HCT116 (cell line): ENCODE measurements around the gene ZNF787. TPM values are rescaled to one million over a fixed set of nuclear protein-coding genes. Genes with fewer than 3 reads are reported as not detected.

Experiments used
- ATAC-seq: fragments of 200-7000 bp; cut with Tn5 transposase; 2 replicates; pipeline ENCODE4 v1.9.1; 2020; ENCODE audit warnings: mild to moderate bottlenecking, moderate library complexity
- BruUV-seq: library from RNA; stranded (reverse); fragments of 400-500 nt; replicated peaks from 2 replicates; lab custom pipeline; 2021; lab: Mats Ljungman, UMichigan
- CTCF ChIA-PET: fragments of 300-600 bp; sonication (Branson Sonifier 250); formaldehyde crosslinking; loops from one replicate; lab custom pipeline; 2021; ENCODE audit warnings: antibody characterized with exemption; lab: Charles Lee
- POLR2A ChIA-PET: fragments of 300-600, 350-600 bp; sonication (Branson Sonifier 250); formaldehyde crosslinking; loops from one replicate; lab custom pipeline; 2021; ENCODE audit warnings: antibody characterized with exemption; lab: Charles Lee
- RAD21 ChIA-PET, 2 experiments: fragments of 300-600 bp; sonication (Branson Sonifier 250); formaldehyde crosslinking; loops; one replicate each; lab custom pipeline; 2023; ENCODE audit warnings: low total read pairs in 2 of 2; ENCODE audit not compliant: uncharacterized antibody in 2 of 2, unreplicated experiment in 2 of 2, low non-redundant PET in 1 of 2; lab: Charles Lee
- DNase-seq: peaks from one replicate; pipeline ENCODE4 v3.0.0-alpha.2; 2010; ENCODE audit warnings: low read depth, low spot score
- H2AFZ ChIP-seq: fragments of 200-600 bp; shearing (Covaris generic), sonication (generic); 2 replicates; pipeline ENCODE4 v1.6.1; 2017; ENCODE audit warnings: low read depth, mixed run types, mixed read lengths, antibody characterized with exemption, low read length; ENCODE audit not compliant: poor library complexity, severe bottlenecking
- H3K27ac ChIP-seq: 2 replicates; pipeline ENCODE4 v1.5.1; 2012; ENCODE audit warnings: low read depth, low read length
- H3K27me3 ChIP-seq: fragments of 200-600 bp; sonication (generic); 2 replicates; pipeline ENCODE4 v1.6.1; 2016; ENCODE audit warnings: mixed run types, low read length, mixed read lengths; ENCODE audit not compliant: insufficient read depth
- H3K36me3 ChIP-seq, 2 experiments: fragments of 200-500 bp in 1 of 2; fragments of 200-600 bp in 1 of 2; sonication (Bioruptor generic) in 1 of 2; sonication (generic) in 1 of 2; 2 replicates each; pipeline versions ENCODE4 v1.5.1 to v1.6.1; 2014 to 2016; ENCODE audit warnings: low read length in 2 of 2, inconsistent platforms in 1 of 2, mixed read lengths in 1 of 2, mixed run types in 1 of 2; ENCODE audit not compliant: insufficient read depth in 2 of 2, control insufficient read depth in 1 of 2
- H3K4me1 ChIP-seq, 2 experiments: fragments of 200-600 bp in 1 of 2; sonication (generic) in 1 of 2; 2 replicates each; pipeline versions ENCODE4 v1.5.1 to v1.6.1; 2012 to 2017; ENCODE audit warnings: low read length in 2 of 2, inconsistent platforms in 1 of 2, mild to moderate bottlenecking in 1 of 2, mixed read lengths in 1 of 2, mixed run types in 1 of 2, moderate library complexity in 1 of 2; ENCODE audit not compliant: insufficient read depth in 2 of 2, control insufficient read depth in 1 of 2
- H3K4me2 ChIP-seq: fragments of 200-600 bp; sonication (generic); 2 replicates; pipeline ENCODE4 v1.6.1; 2017; ENCODE audit warnings: mixed run types, low read length, mixed read lengths
- H3K4me3 ChIP-seq, 2 experiments: fragments of 200-600 bp in 1 of 2; sonication (generic) in 1 of 2; replicated peaks in 1 of 2; 2 replicates each; pipeline ENCODE4 v1.5.1; 2011 to 2016; ENCODE audit warnings: low read length in 2 of 2, control low read depth in 1 of 2, low read depth in 1 of 2, mild to moderate bottlenecking in 1 of 2, mixed read lengths in 1 of 2, mixed run types in 1 of 2
- H3K79me2 ChIP-seq: fragments of 200-600 bp; sonication (generic); 2 replicates; pipeline ENCODE4 v1.6.1; 2017; ENCODE audit warnings: mild to moderate bottlenecking, mixed run types, low read length, moderate library complexity, mixed read lengths; ENCODE audit not compliant: insufficient read depth
- H3K9ac ChIP-seq: fragments of 200-600 bp; sonication (generic); 2 replicates; pipeline ENCODE4 v1.6.1; 2016; ENCODE audit warnings: low read length, mixed read lengths
- H3K9me2 ChIP-seq: fragments of 200-600 bp; sonication (generic), shearing (Covaris generic); 2 replicates; pipeline ENCODE4 v1.6.1; 2017; ENCODE audit warnings: mixed run types, mild to moderate bottlenecking, moderate library complexity; ENCODE audit not compliant: insufficient read depth
- H3K9me3 ChIP-seq, 2 experiments: fragments of 200-500 bp in 1 of 2; fragments of 200-600 bp in 1 of 2; sonication (Bioruptor generic) in 1 of 2; sonication (generic) in 1 of 2; 2 replicates each; pipeline ENCODE4 v1.6.1; 2014 to 2017; ENCODE audit warnings: low read length in 2 of 2, mixed read lengths in 2 of 2, inconsistent platforms in 1 of 2, low read depth in 1 of 2, mild to moderate bottlenecking in 1 of 2, mixed run types in 1 of 2, moderate library complexity in 1 of 2; ENCODE audit not compliant: control insufficient read depth in 1 of 2, insufficient read depth in 1 of 2
- H4K20me1 ChIP-seq: fragments of 200-600 bp; sonication (generic), shearing (Covaris generic); 2 replicates; pipeline ENCODE4 v1.6.1; 2017; ENCODE audit warnings: mixed run types, mild to moderate bottlenecking, moderate library complexity; ENCODE audit not compliant: insufficient read depth
- CBX3 ChIP-seq: IDR thresholded peaks from 2 replicates; pipeline ENCODE4 v1.6.1; 2012; ENCODE audit warnings: low read depth
- CEBPB ChIP-seq: IDR thresholded peaks from 2 replicates; pipeline ENCODE4 v1.6.1; 2012; ENCODE audit warnings: low read depth
- EGR1 ChIP-seq: IDR thresholded peaks from 2 replicates; pipeline ENCODE4 v1.6.1; 2012; ENCODE audit warnings: low read depth
- POLR2A ChIP-seq: IDR thresholded peaks from 2 replicates; pipeline ENCODE4 v1.7.0; 2011; ENCODE audit warnings: borderline replicate concordance; ENCODE audit not compliant: insufficient read depth, insufficient read length; ENCODE audit errors: extremely low read depth
- SIN3A ChIP-seq: IDR thresholded peaks from 2 replicates; pipeline ENCODE4 v1.6.1; 2012; ENCODE audit warnings: low read depth
- TCF7L2 ChIP-seq: IDR thresholded peaks from 2 replicates; pipeline ENCODE4 v1.7.0; 2011; ENCODE audit warnings: borderline replicate concordance, inconsistent platforms; ENCODE audit not compliant: insufficient read depth, insufficient read length; ENCODE audit errors: extremely low read depth
- ZNF274 ChIP-seq: fragments of 200-500 bp; sonication (Bioruptor generic); IDR thresholded peaks from 2 replicates; pipeline ENCODE4 v1.6.1; 2014; ENCODE audit warnings: mild to moderate bottlenecking, low read depth, low read length, inconsistent platforms
- intact Hi-C: fragments of 100-400 bp; cut with micrococcal nuclease; formaldehyde crosslinking; loops from 2 replicates; pipeline ENCODE4 v1.10.0; 2022
- total RNA-seq: library from RNA; stranded (reverse); gene quantifications from one replicate; pipeline ENCODE4 v1.2.1, GENCODE V29; 2021; ENCODE audit not compliant: unreplicated experiment
- TF ChIP-seq, protein P1 (sequence below), 3 experiments: fragments of 200-600 bp in 1 of 3; sonication (generic) in 1 of 3; IDR thresholded peaks in 2 of 3; conservative IDR thresholded peaks in 1 of 3; 2 replicates each; pipeline ENCODE4 v1.5.1; 2012 to 2017; ENCODE audit warnings: low read depth in 2 of 3, low read length in 2 of 3, antibody characterized with exemption in 1 of 3, borderline replicate concordance in 1 of 3, control low read depth in 1 of 3, mild to moderate bottlenecking in 1 of 3, mixed read lengths in 1 of 3, mixed run types in 1 of 3, moderate library complexity in 1 of 3; ENCODE audit not compliant: insufficient read depth in 1 of 3

The ZNF787 gene
- total RNA-seq, 1 experiment from 2014 or later = 40.3 TPM

DNA sequence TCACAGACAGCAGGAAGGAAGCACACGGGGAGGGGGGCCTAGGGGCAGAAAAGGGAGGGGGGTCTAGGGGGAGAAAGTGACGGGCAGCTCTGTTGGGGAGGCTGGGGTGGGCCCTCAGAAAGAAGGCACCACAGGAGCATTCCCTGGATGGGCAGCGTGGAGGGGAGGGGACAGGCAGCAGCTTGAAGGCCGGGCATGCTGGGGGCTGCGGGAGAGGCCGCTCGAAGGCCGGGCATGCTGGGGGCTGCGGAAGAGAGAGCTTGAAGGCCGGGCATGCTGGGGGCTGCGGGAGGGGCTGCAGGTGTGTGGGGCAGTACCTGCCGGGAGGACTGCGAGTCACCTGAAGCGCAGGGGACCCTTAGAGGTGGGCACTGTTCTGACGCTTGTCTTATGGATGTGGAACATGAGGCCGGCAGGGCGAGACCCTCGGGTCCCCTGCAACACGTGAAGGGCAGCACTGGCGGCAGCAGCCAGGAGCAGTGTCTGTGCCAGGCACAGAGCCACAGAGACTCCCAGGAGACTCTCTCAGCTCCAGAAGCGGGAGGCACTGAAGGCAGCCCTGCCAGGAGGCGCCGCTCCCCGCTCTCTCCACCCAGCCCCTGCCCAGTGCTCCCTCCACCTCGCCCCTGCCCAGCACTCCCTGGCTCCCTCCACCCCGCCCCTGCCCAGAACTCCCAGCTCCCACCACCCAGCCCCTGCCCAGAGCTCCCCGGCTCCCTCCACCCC is 13.3 kb downstream of the ZNF787 start:
- H3K27ac ChIP-seq = no peak overlapping the region
- ChIA-PET RAD21 (no interaction called here), POLR2A (no interaction called here), CTCF (no interaction called here)
- H3K4me3 ChIP-seq = no peak overlapping the region
- no peak for TF ChIP-seq EGR1
- no peak for TF ChIP-seq CBX3
- no peak for TF ChIP-seq CEBPB
- TF ChIP-seq SIN3A = no peak
- TF ChIP-seq, protein P1, sequence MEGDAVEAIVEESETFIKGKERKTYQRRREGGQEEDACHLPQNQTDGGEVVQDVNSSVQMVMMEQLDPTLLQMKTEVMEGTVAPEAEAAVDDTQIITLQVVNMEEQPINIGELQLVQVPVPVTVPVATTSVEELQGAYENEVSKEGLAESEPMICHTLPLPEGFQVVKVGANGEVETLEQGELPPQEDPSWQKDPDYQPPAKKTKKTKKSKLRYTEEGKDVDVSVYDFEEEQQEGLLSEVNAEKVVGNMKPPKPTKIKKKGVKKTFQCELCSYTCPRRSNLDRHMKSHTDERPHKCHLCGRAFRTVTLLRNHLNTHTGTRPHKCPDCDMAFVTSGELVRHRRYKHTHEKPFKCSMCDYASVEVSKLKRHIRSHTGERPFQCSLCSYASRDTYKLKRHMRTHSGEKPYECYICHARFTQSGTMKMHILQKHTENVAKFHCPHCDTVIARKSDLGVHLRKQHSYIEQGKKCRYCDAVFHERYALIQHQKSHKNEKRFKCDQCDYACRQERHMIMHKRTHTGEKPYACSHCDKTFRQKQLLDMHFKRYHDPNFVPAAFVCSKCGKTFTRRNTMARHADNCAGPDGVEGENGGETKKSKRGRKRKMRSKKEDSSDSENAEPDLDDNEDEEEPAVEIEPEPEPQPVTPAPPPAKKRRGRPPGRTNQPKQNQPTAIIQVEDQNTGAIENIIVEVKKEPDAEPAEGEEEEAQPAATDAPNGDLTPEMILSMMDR (IDR thresholded peaks at IDR 0.05 in 2 of 3, conservative IDR thresholded peaks at IDR 0.05 in 1 of 3; ENCODE audit: borderline replicate concordance in 1 of 3, insufficient read depth in 1 of 3, low read depth in 2 of 3, low read length in 2 of 3) = no peak
- TF ChIP-seq TCF7L2 = no peak
- no peak for TF ChIP-seq POLR2A
- no peak for TF ChIP-seq ZNF274
- H3K9me3 ChIP-seq = no peaks in the 10 kb centered on the region
- H4K20me1 ChIP-seq = peaks cover 4% of the 10 kb centered on the region; the same call in 1 of the 2 replicates
- H3K4me1 ChIP-seq = peaks cover 0 to 9% of the 10 kb centered on the region in 2 experiments; a peak in 1 of 4 replicates
- DNase-seq = no peak
- intact Hi-C loops = no loop called here
- H3K79me2 ChIP-seq = peaks cover 93% of the 10 kb centered on the region
- no TSS peak for BruUV-seq
- no peak overlapping the region for H3K4me2 ChIP-seq
- no peaks in the 10 kb centered on the region for H3K27me3 ChIP-seq
- ATAC-seq = no peak
- no peaks in the 10 kb centered on the region for H3K9me2 ChIP-seq
- no peak overlapping the region for H2AFZ ChIP-seq
- no peaks in the 10 kb centered on the region; a peak in 1 of 4 replicates for H3K36me3 ChIP-seq
- H3K9ac ChIP-seq = no peak overlapping the region
